Left ventricle myocardium inferior (tissue), 1 donor: ENCODE data around the gene BCAR1. TPM values are rescaled to one million over a fixed set of nuclear protein-coding genes. Genes with fewer than 3 reads are reported as not detected.
A peak's percentile ranks its signal among the peaks of the same experiment; 100 is the strongest.

ENCODE experiments used
- DNase-seq: peaks from one replicate; pipeline ENCODE4 v3.0.0-alpha.2; 2020
- H3K27ac ChIP-seq: fragments of 200-600 bp; replicated peaks from 2 replicates; pipeline ENCODE4 v1.8.0; 2021
- H3K27me3 ChIP-seq: fragments of 200-600 bp; 2 replicates; pipeline ENCODE4 v1.8.0; 2021; ENCODE audit warnings: low read depth
- H3K36me3 ChIP-seq: fragments of 200-600 bp; 2 replicates; pipeline ENCODE4 v1.8.0; 2021
- H3K4me1 ChIP-seq: fragments of 200-600 bp; 2 replicates; pipeline ENCODE4 v1.8.0; 2021
- H3K4me3 ChIP-seq: fragments of 200-600 bp; 2 replicates; pipeline ENCODE4 v1.8.0; 2021; ENCODE audit warnings: mild to moderate bottlenecking, moderate library complexity
- H3K9me3 ChIP-seq: fragments of 200-600 bp; replicated peaks from 2 replicates; pipeline ENCODE4 v1.8.0; 2021
- CTCF ChIP-seq: fragments of 200-600 bp; IDR thresholded peaks from 2 replicates; pipeline ENCODE4 v1.8.0; 2021; ENCODE audit warnings: antibody characterized with exemption, mild to moderate bottlenecking, borderline replicate concordance
- intact Hi-C: fragments of 100-400 bp; cut with micrococcal nuclease; formaldehyde crosslinking; loops from one replicate; pipeline ENCODE4 v1.11.0; 2022
- total RNA-seq: library from RNA; stranded (reverse); fragmentation: NEBNext Ultra II Directional; extraction: Animal tissue kit (Norgen Biotek cat#: 25700); gene quantifications from one replicate; pipeline ENCODE4 v1.2.1, GENCODE V29; 2021
- donor health status: DM: no; HTN: yes; CAD: no; lungs with severe emphysema.

BCAR1 gene
- total RNA-seq, 1 donor from 2014 or later: 82.8 TPM

GRCh38 chr16:75261590-75262078 is 10.2 kb upstream of the BCAR1 start:
- DNase-seq: no peak
- intact Hi-C loops: no loop called here
- H3K27ac ChIP-seq: peak overlapping the region; percentile 98
- H3K4me3 ChIP-seq: no peak overlapping the region
- H3K4me1 ChIP-seq: peaks cover 96% of the 10 kb centered on the region
- no peaks in the 10 kb centered on the region for H3K27me3 ChIP-seq
- no peaks in the 10 kb centered on the region for H3K9me3 ChIP-seq
- H3K36me3 ChIP-seq: no peaks in the 10 kb centered on the region
- no peak for TF ChIP-seq CTCF

- DNase-seq: no peak
- TF ChIP-seq CTCF: no peak
- Histone ChIP-seq H3K4me1 (peaks cover 96% of the 10 kb centered on the region), H3K9me3 (no peaks in the 10 kb centered on the region), H3K4me3 (no peak overlapping the region), H3K27me3 (no peaks in the 10 kb centered on the region), H3K36me3 (no peaks in the 10 kb centered on the region), H3K27ac (peak overlapping the region; percentile 98)
- intact Hi-C loops: no loop called here
Measured at GRCh38 chr16:75260851-75261589, 9.6 kb upstream of the BCAR1 start.

- no peak overlapping the region for H3K27ac ChIP-seq
- intact Hi-C loops: no loop called here
Measured at GRCh38 chr16:75258807-75259141, 7.3 kb upstream of the BCAR1 start.

GRCh38 chr16:75257886-75258806 is 6.7 kb upstream of the BCAR1 start:
- Histone ChIP-seq H3K27me3 (no peaks in the 10 kb centered on the region), H3K9me3 (no peaks in the 10 kb centered on the region), H3K27ac (peak overlapping the region; percentile 98), H3K4me1 (peaks cover 98% of the 10 kb centered on the region), H3K36me3 (no peaks in the 10 kb centered on the region), H3K4me3 (no peak overlapping the region)
- no peak for TF ChIP-seq CTCF
- DNase-seq: no peak
- intact Hi-C loops: no loop called here

More at GRCh38 chr16:75258807-75259141, 7.3 kb upstream of the BCAR1 start:
- H3K4me1 ChIP-seq: peaks cover 98% of the 10 kb centered on the region
- no peak overlapping the region for H3K4me3 ChIP-seq
- H3K36me3 ChIP-seq: no peaks in the 10 kb centered on the region
- DNase-seq: no peak
- H3K27me3 ChIP-seq: no peaks in the 10 kb centered on the region
- no peaks in the 10 kb centered on the region for H3K9me3 ChIP-seq
- TF ChIP-seq CTCF: no peak

- no peak for DNase-seq
- H3K36me3 ChIP-seq: no peaks in the 10 kb centered on the region
- TF ChIP-seq CTCF: no peak
- no peaks in the 10 kb centered on the region for H3K27me3 ChIP-seq
- peak overlapping the region; percentile 29 for H3K4me3 ChIP-seq
- H3K27ac ChIP-seq: peak overlapping the region; percentile 98
- H3K9me3 ChIP-seq: no peaks in the 10 kb centered on the region
- H3K4me1 ChIP-seq: peaks cover 98% of the 10 kb centered on the region
- intact Hi-C loops: no loop called here
Measured at GRCh38 chr16:75256696-75257343, 5.4 kb upstream of the BCAR1 start.
